ENCODE data around the gene GUCA2B.

GRCh38 chr1:42105025-42105424 is 48.2 kb upstream of the GUCA2B start:
- TF ChIP-seq CTCF (conservative IDR thresholded peaks at IDR 0.05 in 1 of 2, IDR thresholded peaks at IDR 0.05 in 1 of 2; ENCODE audit: extremely low read depth in 1 of 2, insufficient read depth in 1 of 2, low read depth in 1 of 2, low read length in 2 of 2) (no peak), EZH2 (IDR thresholded peaks at IDR 0.05; ENCODE audit: borderline replicate concordance, low read length) (no peak)
